Smooth muscle cell of trachea (primary cell): ENCODE results near the gene CACNG1. TPM values are rescaled to one million over a fixed set of nuclear protein-coding genes. Genes with fewer than 3 reads are reported as not detected.

Experiments
- total RNA-seq: library from RNA; depleted of rRNA; stranded (reverse); fragments of >200 nt; gene quantifications from 2 replicates; pipeline ENCODE4 v1.2.1, GENCODE V29; 2014

CACNG1 gene
- total RNA-seq, result not detected in 2 replicates

GRCh38 chr17:67044016-67044772 lies at the start of gene CACNG1:
TSS of gene CACNG1 (plus strand) at chr17:67044554. CDS start at chr17:67044661, 107 bp downstream.

Other genes starting within 250 kb of the CACNG1 start
- gene CACNG5, start 209.4 kb upstream of the CACNG1 start, total RNA-seq, result not detected in 2 replicates
- not detected in 2 replicates for gene CACNG4, start 79.8 kb upstream of the CACNG1 start, total RNA-seq
- gene HELZ, start 200.6 kb downstream of the CACNG1 start, total RNA-seq, result 39.5 and 60.8 TPM in 2 replicates